ENCODE results near the gene CAMK1D. TPM values are rescaled to one million over a fixed set of nuclear protein-coding genes. Genes with fewer than 3 reads are reported as not detected.

CAMK1D gene
- total RNA-seq, 2 experiments from 2014 or later, result 19.0 to 25.6 TPM

DNA sequence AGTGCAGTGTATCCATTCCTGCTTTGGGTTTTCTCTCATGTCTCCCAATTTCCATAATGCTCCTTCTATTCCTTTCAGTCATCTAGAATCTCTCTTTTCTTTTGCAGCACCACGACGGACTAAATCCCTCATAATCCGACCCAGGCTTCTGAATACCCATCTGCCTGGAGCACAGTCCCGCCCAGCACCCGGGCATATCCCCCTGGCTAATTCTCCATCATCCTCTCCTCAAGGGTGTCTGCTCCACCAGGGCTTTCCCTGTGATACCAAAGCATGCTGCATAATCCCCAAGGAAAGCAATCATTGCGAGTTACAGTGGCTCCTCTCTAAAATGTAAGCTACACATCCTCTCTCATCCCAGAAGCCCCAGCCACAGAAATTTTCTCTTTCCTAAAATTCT is 330.3 kb downstream of the CAMK1D start:
- Histone ChIP-seq H3K4me1 (ENCODE audit: insufficient read depth, low read length, poor library complexity, severe bottlenecking) (no peaks in the 10 kb centered on the region), H2AFZ (ENCODE audit: low read length) (no peak overlapping the region), H3K36me3 (ENCODE audit: insufficient read depth, low read length) (no peaks in the 10 kb centered on the region), H3K27ac (ENCODE audit: low read depth, low read length, poor library complexity, severe bottlenecking) (no peak overlapping the region), H3K9me3 (ENCODE audit: low read length) (no peaks in the 10 kb centered on the region), H3K79me2 (ENCODE audit: insufficient read depth, low read depth, low read length) (no peaks in the 10 kb centered on the region), H4K20me1 (ENCODE audit: insufficient read depth, low read length) (no peaks in the 10 kb centered on the region), H3K4me3 (ENCODE audit: low read depth, low read length, poor library complexity, severe bottlenecking) (no peak overlapping the region), H3K9me2 (ENCODE audit: insufficient read depth, low read length) (no peaks in the 10 kb centered on the region), H3K4me2 (ENCODE audit: low read length) (no peak overlapping the region)
- intact Hi-C loops (cut with micrococcal nuclease; ENCODE audit: unreplicated experiment), result no loop called here
- POLR2A ChIA-PET, result no interaction called here
- no peak for DNase-seq (ENCODE audit: low spot score)
- TF ChIP-seq, protein P1, sequence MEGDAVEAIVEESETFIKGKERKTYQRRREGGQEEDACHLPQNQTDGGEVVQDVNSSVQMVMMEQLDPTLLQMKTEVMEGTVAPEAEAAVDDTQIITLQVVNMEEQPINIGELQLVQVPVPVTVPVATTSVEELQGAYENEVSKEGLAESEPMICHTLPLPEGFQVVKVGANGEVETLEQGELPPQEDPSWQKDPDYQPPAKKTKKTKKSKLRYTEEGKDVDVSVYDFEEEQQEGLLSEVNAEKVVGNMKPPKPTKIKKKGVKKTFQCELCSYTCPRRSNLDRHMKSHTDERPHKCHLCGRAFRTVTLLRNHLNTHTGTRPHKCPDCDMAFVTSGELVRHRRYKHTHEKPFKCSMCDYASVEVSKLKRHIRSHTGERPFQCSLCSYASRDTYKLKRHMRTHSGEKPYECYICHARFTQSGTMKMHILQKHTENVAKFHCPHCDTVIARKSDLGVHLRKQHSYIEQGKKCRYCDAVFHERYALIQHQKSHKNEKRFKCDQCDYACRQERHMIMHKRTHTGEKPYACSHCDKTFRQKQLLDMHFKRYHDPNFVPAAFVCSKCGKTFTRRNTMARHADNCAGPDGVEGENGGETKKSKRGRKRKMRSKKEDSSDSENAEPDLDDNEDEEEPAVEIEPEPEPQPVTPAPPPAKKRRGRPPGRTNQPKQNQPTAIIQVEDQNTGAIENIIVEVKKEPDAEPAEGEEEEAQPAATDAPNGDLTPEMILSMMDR (conservative IDR thresholded peaks at IDR 0.05; ENCODE audit: low read length), result no peak
- no peak for TF ChIP-seq EZH2phosphoT487 (IDR thresholded peaks at IDR 0.05; ENCODE audit: borderline replicate concordance, low read depth, low read length)
- no TSS peak for BruUV-seq (replicated peaks)
- CTCF ChIA-PET (ENCODE audit: unreplicated experiment), result no interaction called here

DNA sequence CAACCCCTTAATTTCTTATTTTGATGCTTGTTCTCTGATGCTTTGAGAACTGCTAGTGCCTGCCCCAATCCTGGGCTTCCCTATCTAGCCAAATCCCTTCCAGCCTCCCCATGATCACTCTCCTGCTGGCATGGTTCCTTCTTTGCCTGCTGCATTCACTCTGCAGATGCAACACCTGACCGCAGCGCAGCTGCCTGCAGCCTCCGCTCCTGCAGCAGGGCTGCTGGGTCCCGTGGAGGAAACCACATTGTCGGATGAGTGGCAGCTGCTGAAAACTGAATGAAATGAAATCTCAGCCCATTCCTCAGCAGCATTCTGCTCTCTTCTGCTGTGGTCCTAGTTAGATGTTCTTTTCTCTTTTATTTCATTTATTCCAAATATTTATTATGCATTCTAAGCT is 331.9 kb downstream of the CAMK1D start:
- POLR2A ChIA-PET, result interaction anchor here (0.6 kb wide), 1 partner anchor 405 kb away, joined by 3 read pairs; no protein-coding TSS in a partner anchor

DNA sequence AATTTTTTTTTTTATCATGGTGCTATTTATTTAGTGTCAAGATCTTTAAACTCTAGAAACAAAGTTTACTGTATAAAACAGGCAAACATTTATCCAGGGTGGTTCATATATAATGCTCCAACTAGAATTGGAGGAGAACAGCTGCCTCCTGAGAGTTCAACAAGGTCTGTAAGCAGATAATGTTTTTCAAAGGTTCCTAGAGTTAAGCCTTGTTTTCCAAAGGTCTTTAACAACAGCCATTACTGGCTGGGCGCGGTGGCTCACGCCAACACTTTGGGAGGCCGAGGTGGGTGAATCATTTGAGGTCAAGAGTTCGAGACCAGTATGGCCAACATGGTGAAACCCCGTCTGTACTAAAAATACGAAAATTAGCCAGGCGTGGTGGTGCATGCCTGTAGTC is 335.4 kb downstream of the CAMK1D start:
- Histone ChIP-seq H3K4me2 (ENCODE audit: low read length) (no peak overlapping the region), H3K4me1 (ENCODE audit: insufficient read depth, low read length, poor library complexity, severe bottlenecking) (no peaks in the 10 kb centered on the region), H4K20me1 (ENCODE audit: insufficient read depth, low read length) (no peaks in the 10 kb centered on the region), H3K4me3 (ENCODE audit: low read depth, low read length, poor library complexity, severe bottlenecking) (no peak overlapping the region), H3K36me3 (ENCODE audit: insufficient read depth, low read length) (no peaks in the 10 kb centered on the region), H2AFZ (ENCODE audit: low read length) (no peak overlapping the region), H3K9me3 (ENCODE audit: low read length) (no peaks in the 10 kb centered on the region), H3K27ac (ENCODE audit: low read depth, low read length, poor library complexity, severe bottlenecking) (no peak overlapping the region), H3K79me2 (ENCODE audit: insufficient read depth, low read depth, low read length) (no peaks in the 10 kb centered on the region), H3K9me2 (ENCODE audit: insufficient read depth, low read length) (no peaks in the 10 kb centered on the region)
- BruUV-seq (replicated peaks), result no TSS peak
- POLR2A ChIA-PET, result no interaction called here
- no peak for DNase-seq (ENCODE audit: low spot score)
- intact Hi-C loops (cut with micrococcal nuclease; ENCODE audit: unreplicated experiment), result no loop called here
- CTCF ChIA-PET (ENCODE audit: unreplicated experiment), result no interaction called here
- no peak for TF ChIP-seq EZH2phosphoT487 (IDR thresholded peaks at IDR 0.05; ENCODE audit: borderline replicate concordance, low read depth, low read length)
- TF ChIP-seq, protein P1 (conservative IDR thresholded peaks at IDR 0.05; ENCODE audit: low read length), result no peak

More for the DNA sequence above, 331.9 kb downstream of the CAMK1D start:
- no peak for DNase-seq (ENCODE audit: low spot score)
- intact Hi-C loops (cut with micrococcal nuclease; ENCODE audit: unreplicated experiment), result no loop called here
- no peaks in the 10 kb centered on the region for H3K9me2 ChIP-seq (ENCODE audit: insufficient read depth, low read length)
- no peaks in the 10 kb centered on the region for H3K36me3 ChIP-seq (ENCODE audit: insufficient read depth, low read length)
- no peak for TF ChIP-seq EZH2phosphoT487 (IDR thresholded peaks at IDR 0.05; ENCODE audit: borderline replicate concordance, low read depth, low read length)
- TF ChIP-seq, protein P1 (conservative IDR thresholded peaks at IDR 0.05; ENCODE audit: low read length), result no peak
- H3K4me1 ChIP-seq (ENCODE audit: insufficient read depth, low read length, poor library complexity, severe bottlenecking), result no peaks in the 10 kb centered on the region
- no peak overlapping the region for H3K4me3 ChIP-seq (ENCODE audit: low read depth, low read length, poor library complexity, severe bottlenecking)
- no peak overlapping the region for H3K4me2 ChIP-seq (ENCODE audit: low read length)
- H3K27ac ChIP-seq (ENCODE audit: low read depth, low read length, poor library complexity, severe bottlenecking), result no peak overlapping the region
- H3K79me2 ChIP-seq (ENCODE audit: insufficient read depth, low read depth, low read length), result no peaks in the 10 kb centered on the region
- CTCF ChIA-PET (ENCODE audit: unreplicated experiment), result no interaction called here
- H4K20me1 ChIP-seq (ENCODE audit: insufficient read depth, low read length), result no peaks in the 10 kb centered on the region
- no peak overlapping the region for H2AFZ ChIP-seq (ENCODE audit: low read length)
- H3K9me3 ChIP-seq (ENCODE audit: low read length), result no peaks in the 10 kb centered on the region
- no TSS peak for BruUV-seq (replicated peaks)

Measured in OCI-LY7 (cell line).